AG10803 (cell line): ENCODE data around the gene ZNF438.

Source experiments
- DNase-seq: peaks from one replicate; pipeline ENCODE4 v3.0.0; 2010; ENCODE audit warnings: low read depth
- H3K4me3 ChIP-seq: 2 replicates; pipeline ENCODE4 v1.5.1; 2011; ENCODE audit warnings: mild to moderate bottlenecking, low read length, control low read depth
- CTCF ChIP-seq: conservative IDR thresholded peaks from 2 replicates; pipeline ENCODE4 v1.5.1; 2011; ENCODE audit warnings: mild to moderate bottlenecking, low read length, control low read depth, inconsistent platforms

Gene ZNF438

GRCh38 chr10:31031558-31032257, at the start of gene ZNF438:
ZNF438 (minus strand) TSS chr10:31031865; CDS start chr10:30877034, 154,831 bp downstream.
- peak; percentile 44 for TF ChIP-seq CTCF
- DNase-seq, result peak; percentile 95
- H3K4me3 ChIP-seq, result peak within 1 kb of the TSS; percentile 73

GRCh38 chr10:31076610-31076988, 44.9 kb upstream of the ZNF438 start:
- DNase-seq, result no peak
- H3K4me3 ChIP-seq, result no peak overlapping the region
- no peak for TF ChIP-seq CTCF

GRCh38 chr10:31075881-31076609, 44.4 kb upstream of the ZNF438 start:
- no peak overlapping the region for H3K4me3 ChIP-seq
- TF ChIP-seq CTCF, result no peak
- DNase-seq, result no peak

- TF ChIP-seq CTCF, result no peak
- no peak overlapping the region for H3K4me3 ChIP-seq
- DNase-seq, result peak; percentile 99
These were observed 43.8 kb upstream of the ZNF438 start for GRCh38 chr10:31075434-31075833.

- no peak overlapping the region for H3K4me3 ChIP-seq
- TF ChIP-seq CTCF, result no peak
- no peak for DNase-seq
These were observed 43.0 kb upstream of the ZNF438 start for GRCh38 chr10:31074722-31075086.

DNA sequence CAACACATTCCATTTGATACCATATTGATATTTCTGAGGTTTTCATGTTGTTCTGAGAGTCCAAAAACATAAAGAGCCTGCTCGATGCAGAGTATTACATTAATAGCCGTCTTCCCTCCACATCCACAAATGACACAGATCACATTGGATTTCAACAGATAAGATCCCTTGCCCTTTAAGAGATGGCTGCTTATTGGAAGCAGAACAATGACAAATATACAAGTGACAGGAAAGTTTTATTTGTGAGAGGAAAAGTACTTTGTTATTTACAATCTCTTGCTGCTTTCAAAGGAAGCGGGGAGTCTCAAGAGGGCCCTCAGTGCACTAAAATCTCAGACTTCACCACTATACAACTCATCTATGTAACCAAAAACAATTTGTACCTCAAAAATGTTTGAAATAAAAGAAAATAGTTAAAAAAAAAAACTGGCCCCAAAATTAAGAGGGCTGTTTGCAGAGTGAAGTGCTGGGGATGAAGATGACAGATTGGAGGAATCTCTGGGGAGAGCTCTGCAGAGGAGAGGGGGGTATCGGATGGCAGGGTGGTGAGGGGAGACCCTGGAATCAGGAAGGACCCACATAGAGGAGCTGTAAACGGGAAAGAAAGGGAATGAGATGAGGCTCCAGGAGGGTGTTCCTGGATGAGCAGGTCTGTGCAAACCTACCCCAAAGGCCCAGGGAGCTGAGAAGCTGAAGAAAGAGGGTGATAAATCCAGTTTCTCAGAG, 42.5 kb upstream of the ZNF438 start:
- no peak overlapping the region for H3K4me3 ChIP-seq
- no peak for DNase-seq
- TF ChIP-seq CTCF, result no peak

DNA sequence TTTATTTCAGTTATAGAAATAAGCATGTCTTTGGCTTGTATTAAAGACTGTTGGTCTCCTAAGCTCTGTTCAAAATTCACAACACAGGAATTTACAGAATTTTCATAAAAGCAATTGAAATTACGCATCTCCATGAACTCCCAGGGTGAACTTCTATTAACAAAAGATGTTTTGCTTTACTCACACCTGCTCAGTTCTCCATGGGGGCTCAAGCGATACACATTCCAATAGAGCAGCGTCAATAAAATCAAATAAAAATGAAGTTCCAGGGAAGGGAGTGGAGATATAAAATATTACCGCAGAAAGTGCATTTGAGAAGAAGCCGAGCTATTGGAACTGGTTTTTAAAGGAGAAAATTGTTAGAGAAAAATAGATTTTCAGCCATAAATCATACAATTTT, 41.5 kb upstream of the ZNF438 start:
- no peak for DNase-seq
- no peak for TF ChIP-seq CTCF
- no peak overlapping the region for H3K4me3 ChIP-seq
